ENCODE measurements around the gene PCP2.

PCP2 gene

DNA sequence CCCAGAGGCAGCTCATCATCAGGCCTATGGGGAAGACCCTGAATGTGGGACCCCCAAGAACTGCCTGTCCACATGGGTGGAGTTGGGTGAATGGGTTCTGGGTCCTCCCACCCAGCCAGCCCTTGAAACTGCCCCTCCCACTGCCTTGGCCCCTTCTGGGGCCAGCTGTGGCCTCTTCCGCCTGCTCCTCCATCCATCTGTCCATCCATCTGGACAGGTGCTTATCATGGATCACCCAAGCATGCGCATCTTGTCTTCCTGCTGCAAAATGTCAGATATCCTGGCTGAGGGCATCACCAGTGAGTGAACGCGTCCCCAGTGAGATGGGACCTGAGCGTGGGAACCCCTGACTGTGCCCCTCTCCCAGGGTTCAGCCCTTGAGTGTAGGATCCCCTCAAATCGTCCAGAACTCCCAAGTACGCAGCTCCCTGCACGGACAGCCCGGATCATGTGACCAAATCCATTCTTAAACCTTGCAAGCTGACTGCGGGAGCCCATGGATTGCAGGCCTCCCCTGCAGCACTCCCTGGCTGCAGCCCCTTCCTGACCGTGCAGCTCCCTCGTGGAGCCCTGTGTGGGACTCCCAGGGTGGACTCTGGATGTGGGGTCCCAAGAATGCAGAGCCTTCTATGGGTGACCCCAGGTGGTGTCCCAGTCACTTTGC, 5.4 kb upstream of the PCP2 start:
- DNase-seq = no peak

DNA sequence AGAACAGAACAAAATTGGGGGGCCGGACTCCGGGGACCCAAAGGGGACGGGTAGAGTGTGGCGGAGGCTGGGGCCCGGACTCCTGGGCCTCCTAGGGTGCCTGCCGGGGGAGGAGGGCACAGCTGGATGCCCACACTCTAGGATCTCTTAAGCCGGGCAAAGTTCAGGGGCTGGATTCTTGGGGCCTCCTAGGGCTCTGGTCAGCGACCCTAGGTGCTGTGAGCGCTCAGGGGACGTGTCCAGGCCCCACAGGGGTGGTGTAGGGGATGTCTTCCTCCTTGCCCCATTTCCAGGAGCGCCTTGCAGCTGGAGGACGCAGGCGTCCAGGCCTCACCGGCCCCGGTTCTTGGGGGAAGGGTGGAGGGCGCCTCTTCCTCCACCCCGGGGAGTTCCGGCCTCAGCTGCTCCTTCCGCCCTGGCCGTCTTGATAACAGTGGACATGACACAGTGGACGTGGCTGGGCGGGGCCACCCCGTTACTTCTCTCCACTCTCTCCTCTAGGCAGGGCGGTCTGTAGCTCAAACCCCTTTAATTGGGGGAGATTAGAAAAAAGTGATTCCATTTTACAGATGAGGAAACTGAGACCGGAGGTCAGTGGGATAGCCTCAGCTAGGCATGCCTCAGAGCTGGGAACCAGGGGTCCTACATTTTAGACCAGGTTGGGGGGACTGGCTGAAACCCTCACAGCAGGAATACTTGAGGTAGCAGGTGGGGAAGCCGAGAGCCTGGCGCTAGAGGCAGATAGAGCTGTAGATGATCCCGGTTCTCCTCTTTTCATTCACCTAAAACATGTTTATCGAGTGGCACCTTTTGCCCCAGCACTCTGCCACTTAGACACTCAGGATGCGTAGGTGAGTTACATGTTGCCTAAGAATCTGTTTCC, 4.1 kb upstream of the PCP2 start:
- no peak for DNase-seq

- no peak for DNase-seq
Observed at GRCh38 chr19:7636691-7637373, 3.3 kb upstream of the PCP2 start, which contains the start of gene STXBP2. STXBP2 (plus strand) TSS chr19:7637110; CDS start chr19:7637150, 40 bp downstream.

GRCh38 chr19:7636317-7636690, 2.8 kb upstream of the PCP2 start:
- DNase-seq = no peak

- DNase-seq = no peak
Observed at GRCh38 chr19:7635670-7636069, 2.2 kb upstream of the PCP2 start.

DNA sequence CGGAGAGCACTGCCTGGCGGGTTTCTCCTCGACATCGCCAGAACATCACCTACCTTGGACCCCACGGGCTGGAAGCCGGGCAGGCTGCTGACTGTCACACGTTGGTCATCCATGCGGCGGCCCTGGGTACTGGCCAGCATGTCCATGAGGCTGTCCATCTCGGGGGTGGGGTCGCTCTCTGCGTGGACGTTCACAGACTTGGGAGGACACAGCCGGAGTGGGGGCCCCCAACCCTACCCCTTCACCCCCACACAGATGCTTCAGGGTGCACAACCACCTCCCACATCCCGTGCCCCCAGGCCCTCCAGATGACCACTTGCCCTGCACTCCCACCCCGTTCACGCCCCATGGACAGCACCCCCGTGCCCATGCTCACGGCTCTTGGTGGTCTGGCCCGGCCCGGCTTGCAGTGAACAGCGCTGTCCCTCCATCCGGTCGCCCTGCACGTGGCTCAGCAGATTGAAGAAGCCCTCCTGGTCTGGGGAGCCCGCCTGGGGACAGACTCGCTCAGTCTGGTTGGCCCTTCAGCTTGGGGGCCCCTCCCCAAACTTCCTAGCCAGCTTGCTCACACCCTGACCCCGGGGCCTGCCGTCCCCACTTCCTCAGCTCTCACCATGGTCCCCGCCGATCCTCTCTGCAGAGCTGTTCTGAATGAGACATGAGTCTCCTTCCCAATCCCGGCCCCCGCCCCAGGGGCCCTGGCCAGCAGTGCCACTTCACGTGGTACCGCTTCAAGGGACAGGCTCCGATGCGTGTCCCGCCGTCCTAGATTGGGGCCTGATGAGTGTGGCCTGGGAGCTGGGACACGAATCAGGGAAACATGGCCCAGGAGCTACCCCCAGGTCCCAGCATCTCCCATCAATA, 947 bp downstream of the PCP2 start:
- DNase-seq = no peak

DNA sequence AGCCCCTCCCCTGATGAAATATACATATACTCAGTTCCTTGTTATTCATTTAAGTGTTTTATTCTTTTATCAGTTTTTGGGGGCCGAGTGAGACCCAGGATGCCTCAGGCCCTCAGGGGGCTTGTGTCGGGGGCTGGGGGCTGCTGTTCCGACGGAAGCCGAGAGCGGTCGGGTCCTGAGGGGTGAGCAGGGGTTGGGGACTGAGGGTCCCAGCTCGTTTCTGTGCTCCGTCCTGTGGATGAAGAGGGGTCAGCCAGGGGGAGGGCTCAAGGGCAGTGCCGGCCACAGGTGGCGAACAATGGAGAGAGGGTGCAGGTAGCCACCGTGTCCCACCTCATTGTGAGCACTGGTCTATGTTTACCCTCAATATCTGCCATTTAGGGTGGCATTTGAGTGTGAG, 1.9 kb downstream of the PCP2 start:
- DNase-seq = no peak

DNA sequence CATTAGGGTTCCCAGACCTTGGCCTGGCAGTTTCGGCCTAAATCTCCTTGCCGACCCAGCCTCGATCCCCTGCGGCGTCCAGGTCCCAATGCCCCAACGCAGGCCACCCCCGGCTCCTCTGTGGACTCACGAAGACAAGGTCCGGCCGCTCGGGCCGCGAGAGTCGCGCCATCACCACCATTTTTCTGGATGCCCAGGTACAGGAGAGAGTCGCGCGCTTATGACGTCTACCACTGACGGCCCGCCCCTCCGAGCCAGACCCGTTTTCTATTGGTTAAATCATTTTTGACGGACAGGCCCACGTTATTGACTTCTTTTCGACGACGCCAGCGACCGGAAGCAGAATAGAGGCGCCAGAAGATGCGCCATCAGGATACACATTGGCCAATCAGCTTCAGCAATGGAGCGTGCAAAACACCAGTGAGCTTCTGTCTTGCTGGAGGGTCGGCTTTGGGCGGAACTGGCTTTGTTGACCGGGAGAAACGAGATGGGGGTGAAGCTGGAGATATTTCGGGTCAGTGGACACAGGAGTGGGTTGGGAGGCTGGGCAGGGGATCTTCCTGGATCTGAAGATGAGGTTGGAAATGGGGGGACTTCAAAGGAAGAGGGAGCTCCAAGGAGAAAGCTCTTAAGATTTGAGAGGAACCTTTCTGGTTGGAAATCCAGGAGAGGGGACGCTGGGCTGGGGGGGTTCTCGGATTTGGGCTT, 4.0 kb downstream of the PCP2 start, which contains the start of the genes PET100 and XAB2:
PET100 (plus strand) TSS at position 447 of the 708 bp plus-strand sequence; CDS start at position 488, 41 bp downstream.
XAB2 (minus strand) TSS at position 199 of the 708 bp plus-strand sequence; CDS start at position 181, 18 bp downstream.
- peak; percentile 98 for DNase-seq

- no peak for DNase-seq
Observed at GRCh38 chr19:7628589-7629311, 4.8 kb downstream of the PCP2 start.

GRCh38 chr19:7627166-7627565, 6.4 kb downstream of the PCP2 start:
- DNase-seq = no peak

DNA sequence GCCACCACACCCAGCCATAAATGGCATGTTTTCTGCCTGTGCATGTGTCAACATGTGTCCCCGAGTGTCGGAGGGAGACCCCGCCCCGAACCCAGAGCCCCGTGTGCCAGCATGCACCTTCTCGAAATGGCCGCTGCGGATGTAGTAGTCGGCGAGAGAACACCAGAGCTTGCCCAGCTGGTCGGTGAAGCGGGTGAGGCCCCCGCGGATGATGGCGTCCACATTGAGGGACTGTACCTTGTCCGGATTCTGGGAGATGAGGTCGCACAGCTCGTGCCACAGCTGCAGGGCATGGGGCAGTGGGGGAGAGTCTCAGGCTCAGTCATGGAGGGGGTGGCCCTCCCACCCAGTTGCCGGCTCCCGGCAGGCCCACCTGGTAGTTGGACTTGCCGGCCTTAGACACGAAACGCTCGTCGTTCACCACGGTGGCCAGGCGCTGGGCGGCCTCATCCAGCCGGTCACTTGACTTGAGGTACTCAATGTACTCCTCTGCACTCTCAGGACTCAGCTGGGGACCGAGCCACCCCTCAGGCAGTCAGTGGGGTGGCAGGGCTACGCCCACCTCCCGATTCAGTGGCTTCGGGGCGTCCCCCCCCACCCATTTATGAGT, 7.7 kb downstream of the PCP2 start:
- no peak for DNase-seq

GRCh38 chr19:7624810-7625209, 8.7 kb downstream of the PCP2 start:
- no peak for DNase-seq

DNA sequence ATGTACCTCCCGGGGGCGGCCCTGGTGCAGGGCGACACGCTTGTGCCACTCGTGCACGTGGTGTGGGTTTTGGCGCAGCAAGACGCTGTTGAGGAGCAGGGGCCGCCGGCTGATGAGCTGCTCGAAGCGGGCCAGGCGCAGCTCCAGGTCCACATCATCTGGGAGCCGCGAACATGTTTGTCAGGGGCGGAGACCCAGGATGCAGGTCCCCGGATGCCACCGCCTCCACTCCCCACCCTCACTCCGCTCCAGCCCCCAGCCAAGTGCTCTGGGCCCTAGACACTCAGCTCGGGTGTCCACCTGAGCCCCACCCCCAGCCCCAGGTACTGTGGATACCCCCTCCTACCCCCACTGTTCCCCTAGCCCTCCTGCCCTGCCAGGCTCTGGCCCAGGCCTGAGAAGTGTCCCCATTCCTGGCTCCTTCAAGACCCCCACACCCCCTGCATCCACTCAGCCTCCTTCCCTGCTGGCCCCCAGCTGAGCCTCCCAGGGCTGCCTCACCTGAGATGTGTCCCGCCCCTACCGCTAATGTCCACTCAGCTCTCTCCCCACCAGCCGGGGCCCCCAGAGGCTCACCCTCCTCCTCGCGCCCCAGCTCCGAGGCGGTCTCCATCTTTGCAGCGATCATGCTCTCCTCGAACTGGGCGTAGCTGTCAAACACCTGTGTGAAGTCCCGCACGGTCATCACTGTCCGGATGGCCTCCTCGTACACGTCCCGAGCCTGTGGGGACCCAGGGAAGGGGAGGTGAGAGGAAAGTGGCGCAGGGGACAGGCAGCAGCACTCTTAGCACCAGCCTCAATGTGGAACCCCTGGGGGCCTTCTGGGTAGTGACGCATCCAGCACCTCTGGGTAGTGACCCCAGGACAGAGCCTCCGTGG, 9.6 kb downstream of the PCP2 start:
- no peak for DNase-seq

GRCh38 chr19:7622933-7623685, 10.4 kb downstream of the PCP2 start:
- DNase-seq = no peak

GRCh38 chr19:7620442-7621412, 12.8 kb downstream of the PCP2 start:
- no peak for DNase-seq

- DNase-seq = no peak
Observed at GRCh38 chr19:7619671-7620441, 13.7 kb downstream of the PCP2 start.

Data from NCI-H446 treated with DMSO at 0.1 percent for 48 hours (cell line).